Measurements from ENCODE around the gene FHAD1.
"Not testable (repeated sequence)": the region's sequence is repeated elsewhere in the genome, so short reads cannot be mapped to it uniquely, and the experiment has no call there.

FHAD1 gene

GRCh38 chr1:15370781-15371520, 123.9 kb downstream of the FHAD1 start:
- DNase-seq (ENCODE audit: low read depth in 2 of 2): no peak

- DNase-seq (ENCODE audit: low read depth in 2 of 2): no peak
Measured at GRCh38 chr1:15371610-15372545, 124.9 kb downstream of the FHAD1 start.

DNA sequence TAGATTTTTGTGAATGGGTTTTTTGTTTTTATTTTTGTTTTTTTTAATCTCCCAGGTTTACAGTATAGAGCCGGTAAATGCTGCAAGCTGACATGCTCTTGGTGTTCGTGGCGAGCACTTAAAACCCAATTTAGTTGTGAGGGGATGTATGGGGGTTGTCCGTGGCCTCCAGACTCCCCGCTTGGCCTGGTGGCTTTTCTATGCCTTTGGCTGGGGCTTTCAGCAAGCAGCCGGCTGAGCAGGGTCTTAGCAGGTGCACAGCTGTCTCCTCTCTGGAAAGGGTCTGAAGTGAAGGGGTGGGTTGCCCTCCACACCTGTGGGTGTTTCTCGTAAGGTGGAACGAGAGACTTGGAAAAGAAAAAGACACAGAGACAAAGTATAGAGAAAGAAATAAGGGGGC, 131.7 kb downstream of the FHAD1 start:
- DNase-seq (ENCODE audit: low read depth in 2 of 2): no peak

GRCh38 chr1:15379151-15379550, 132.1 kb downstream of the FHAD1 start:
- DNase-seq (ENCODE audit: low read depth in 2 of 2): not testable (repeated sequence)

DNA sequence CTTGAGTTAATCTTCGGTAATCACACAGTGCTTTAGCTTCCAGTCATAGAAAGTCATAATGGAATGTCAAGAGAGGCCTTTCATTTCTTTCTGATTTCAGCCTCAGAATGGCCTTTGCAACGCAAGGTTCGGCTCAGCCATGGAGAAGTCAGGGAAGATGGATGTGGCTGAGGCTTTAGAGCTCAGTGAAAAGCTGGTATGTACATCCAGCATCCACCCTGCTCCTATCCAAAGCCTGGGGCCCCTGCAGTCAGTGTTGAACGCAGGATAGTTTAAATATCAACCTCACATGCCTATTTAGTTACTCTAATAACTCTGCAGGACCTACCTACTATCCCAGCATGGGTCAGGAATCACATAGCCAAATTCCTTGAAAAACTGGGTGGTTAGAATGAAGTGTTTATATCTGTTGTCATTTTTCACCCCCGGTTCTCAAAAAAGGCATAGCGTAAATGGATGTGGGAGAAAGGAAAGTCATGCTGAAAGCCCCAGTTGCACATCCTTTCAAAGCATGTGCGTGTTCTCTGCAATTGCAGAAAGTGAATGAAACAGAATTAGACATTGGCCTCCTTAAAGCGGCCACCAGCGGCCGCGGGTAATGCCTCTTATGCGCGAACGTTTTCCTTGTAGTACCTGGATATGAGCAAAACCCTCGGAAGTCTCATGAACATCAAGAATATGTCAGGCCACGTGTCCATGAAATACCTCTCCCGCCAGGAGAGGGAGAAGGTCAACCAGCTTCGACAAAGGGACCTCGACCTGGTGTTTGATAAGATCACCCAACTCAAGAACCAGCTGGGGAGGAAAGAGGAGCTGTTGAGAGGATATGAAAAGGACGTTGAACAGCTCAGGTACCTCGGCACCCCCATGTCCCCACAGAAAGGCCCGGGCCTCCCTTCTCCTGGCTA, 133.8 kb downstream of the FHAD1 start:
- no peak for DNase-seq (ENCODE audit: low read depth in 2 of 2)

DNA sequence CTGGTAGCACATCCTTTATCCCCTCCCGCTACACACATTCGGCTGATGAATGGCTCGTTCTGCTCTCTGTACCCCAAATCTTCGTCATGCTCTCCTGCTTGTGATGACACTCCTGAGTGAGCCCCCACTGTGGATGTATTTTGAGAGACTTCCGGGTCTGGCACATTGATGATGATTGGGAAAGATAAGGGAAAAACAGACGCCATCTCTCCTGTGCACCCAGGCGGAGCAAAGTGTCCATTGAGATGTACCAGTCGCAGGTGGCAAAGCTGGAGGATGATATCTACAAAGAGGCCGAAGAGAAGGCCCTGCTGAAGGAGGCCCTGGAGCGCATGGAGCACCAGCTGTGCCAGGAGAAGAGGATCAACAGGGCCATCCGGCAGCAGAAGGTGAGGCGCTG, 134.8 kb downstream of the FHAD1 start:
- DNase-seq (ENCODE audit: low read depth in 2 of 2): no peak

- no peak for DNase-seq (ENCODE audit: low read depth in 2 of 2)
Measured at GRCh38 chr1:15382601-15383518, 135.8 kb downstream of the FHAD1 start.

GRCh38 chr1:15383810-15384209, 136.8 kb downstream of the FHAD1 start:
- no peak for DNase-seq (ENCODE audit: low read depth in 2 of 2)

DNA sequence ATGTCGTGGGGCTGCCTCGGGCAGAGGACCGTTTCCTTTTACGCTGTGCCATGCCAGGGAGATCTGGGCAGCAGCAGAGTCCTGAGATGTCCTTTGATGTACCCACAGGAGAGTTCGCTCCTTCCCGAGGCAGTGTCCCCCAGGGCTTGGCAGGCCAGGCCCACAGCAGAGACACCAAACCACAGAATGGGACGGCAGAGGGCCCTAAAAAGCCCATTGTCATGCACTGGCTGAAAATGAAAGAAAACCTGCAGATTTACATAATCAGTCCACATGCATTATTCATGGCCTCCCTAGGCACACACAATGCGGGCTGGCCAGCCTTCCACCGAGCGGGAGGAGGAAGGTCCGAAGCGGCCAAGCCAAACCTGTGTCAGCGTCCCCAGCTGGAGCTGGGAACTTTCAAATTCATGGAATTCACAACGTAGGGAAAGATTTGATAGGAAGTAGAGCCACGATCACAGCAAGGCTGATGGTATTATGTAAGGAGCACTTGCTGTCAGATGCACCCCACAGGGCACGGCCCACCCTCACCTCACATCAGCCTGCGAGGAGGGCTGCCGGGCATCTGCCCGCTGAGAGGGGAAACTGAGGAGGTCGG, 137.4 kb downstream of the FHAD1 start:
- DNase-seq (ENCODE audit: low read depth in 2 of 2): no peak

- DNase-seq (ENCODE audit: low read depth in 2 of 2): no peak
Measured at GRCh38 chr1:15385420-15385819, 138.4 kb downstream of the FHAD1 start.

- DNase-seq (ENCODE audit: low read depth in 2 of 2): no peak
Measured at GRCh38 chr1:15386164-15386749, 139.2 kb downstream of the FHAD1 start.

DNA sequence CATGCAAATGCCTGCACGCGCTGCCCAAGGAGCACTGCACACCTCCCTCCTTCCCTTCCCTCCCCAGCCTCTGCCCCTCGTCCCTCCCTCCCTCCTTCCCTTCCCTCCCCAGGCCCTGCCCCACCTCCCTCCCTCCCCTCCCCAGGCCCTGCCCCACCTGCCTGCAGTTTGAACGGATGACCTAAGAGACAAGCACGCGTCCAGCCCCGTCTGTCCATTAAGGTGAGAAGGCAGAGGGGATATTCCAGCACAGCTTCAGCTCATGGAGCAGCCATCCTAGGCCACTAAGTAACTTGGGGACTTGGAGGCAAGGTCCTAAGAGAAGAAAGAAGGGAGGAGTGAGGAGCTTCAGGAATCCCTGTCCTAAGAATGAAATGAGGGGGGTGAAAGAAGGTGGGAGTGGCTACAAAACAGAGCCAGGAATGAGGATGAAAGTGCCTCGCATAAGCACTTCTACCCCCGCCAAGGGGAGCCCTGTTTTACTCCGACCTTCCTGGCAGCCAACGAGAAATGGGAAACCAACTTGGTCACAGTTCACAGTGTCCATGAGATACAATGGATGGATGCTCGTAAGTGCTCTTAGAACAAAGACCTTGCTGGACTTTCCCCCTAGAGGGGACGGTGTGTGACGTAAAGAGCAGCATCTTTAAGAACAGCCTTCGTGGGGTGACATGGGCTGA, 141.3 kb downstream of the FHAD1 start:
- DNase-seq (ENCODE audit: low read depth in 2 of 2): no peak

DNA sequence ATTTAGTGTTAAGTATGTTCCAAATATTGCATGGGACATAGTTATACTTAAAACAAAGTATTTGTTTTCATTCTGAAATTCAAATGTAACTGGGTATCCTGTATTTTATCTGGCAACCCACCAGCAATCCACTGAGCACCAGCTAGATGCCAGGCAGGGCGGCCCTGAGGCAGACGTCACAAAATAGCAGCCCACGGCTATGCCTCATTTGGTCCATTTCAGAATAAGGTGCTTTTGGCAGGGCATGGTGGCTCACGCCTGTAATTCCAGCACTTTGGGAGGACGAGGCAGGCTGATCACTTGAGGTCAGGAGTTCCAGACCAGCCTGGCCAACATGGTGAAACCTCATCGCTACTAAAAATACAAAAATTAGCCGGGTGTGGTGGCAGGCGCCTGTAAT, 142.8 kb downstream of the FHAD1 start:
- not testable (repeated sequence) for DNase-seq (ENCODE audit: low read depth in 2 of 2)

- no peak for DNase-seq (ENCODE audit: low read depth in 2 of 2)
Measured at GRCh38 chr1:15390667-15391066, 143.6 kb downstream of the FHAD1 start.

GRCh38 chr1:15391366-15391765, 144.3 kb downstream of the FHAD1 start:
- DNase-seq (ENCODE audit: low read depth in 2 of 2): no peak

- DNase-seq (ENCODE audit: low read depth in 2 of 2): no peak
Measured at GRCh38 chr1:15393475-15394257, 146.6 kb downstream of the FHAD1 start.

DNA sequence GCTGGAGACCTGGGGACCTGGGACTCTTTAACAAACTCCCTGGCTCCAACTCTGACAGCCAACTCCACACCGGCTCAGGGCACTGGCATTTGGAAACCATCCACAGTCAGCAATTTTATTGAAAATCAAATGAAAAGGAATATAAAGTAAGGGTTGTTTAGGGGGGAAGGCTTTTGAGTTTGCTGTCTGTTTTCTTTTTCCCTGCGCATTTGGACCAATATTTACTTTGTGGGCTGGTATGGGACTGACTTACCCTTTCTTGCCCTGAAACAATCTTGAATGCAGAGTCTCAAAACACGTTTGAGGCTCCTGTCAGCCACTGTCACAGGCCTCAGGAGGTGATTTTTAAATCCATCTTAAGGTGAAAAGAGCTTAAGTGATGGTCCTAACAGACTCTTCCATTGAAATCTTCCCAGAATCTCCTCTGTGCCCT, 147.3 kb downstream of the FHAD1 start:
- no peak for DNase-seq (ENCODE audit: low read depth in 2 of 2)

DNA sequence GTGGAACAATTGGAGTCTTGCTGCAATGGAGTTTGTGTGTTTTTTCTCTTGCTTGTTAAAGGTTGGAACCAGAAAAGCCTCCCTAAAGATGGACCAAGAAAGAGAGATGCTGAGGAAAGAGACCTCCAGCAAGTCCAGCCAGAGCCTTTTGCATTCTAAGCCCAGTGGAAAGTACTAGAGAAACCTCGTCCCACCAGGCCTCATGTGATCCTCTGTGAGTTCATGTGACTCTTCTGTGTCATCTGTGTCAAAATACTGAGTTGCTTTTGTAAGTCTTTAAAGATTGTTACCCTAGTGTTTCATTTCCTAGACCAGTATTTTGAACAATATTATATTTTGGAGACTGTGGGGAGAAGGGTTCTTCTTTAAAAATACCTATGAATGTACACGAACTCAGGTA, 150.2 kb downstream of the FHAD1 start:
- DNase-seq (ENCODE audit: low read depth in 2 of 2): no peak

GRCh38 chr1:15399710-15400109, 152.7 kb downstream of the FHAD1 start:
- no peak for DNase-seq (ENCODE audit: low read depth in 2 of 2)

All from stimulated activated CD4-positive, alpha-beta T cell treated with anti-CD3 and anti-CD28 coated beads, Interleukin-15, amount 100 ng/mL, for 48 hours (primary cell).